ENCODE results near the gene RTP1. TPM values are rescaled to one million over a fixed set of nuclear protein-coding genes. Genes with fewer than 3 reads are reported as not detected.

Gene RTP1
- total and polyA plus RNA-seq, 9 of the 15 experiments (the other 6 are each of a cell fraction or from before 2014, with no cell fraction given): not detected

DNA sequence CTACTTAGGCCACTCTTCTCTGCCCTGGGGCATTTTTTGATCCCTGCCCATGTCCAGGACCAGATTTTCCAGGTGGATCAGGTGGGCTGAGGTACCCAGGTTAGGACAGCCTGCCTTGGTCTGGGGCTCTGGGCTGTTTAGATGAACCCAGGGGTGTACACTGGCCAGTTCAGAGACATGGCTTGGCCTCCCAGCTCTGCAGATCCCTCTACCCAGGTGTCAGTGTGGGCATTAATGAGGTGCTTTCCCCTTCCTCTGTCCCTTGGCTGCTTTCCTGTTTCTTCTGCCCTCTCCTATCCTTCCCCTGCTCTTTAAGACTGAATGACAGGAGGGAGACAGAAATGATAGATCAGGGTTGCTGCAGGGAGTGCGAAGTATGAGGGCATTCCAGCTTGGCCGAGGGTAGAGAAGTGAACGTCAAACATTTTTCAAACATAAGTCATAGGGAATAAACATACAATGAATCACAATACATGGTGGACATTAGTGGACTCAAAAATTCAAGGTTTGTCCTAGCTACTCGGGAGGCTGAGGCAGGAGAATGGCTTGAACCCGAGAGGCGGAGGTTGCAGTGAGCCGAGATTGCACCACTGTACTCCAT, 30.5 kb downstream of the RTP1 start:
- CTCF ChIA-PET (ENCODE audit: low intra/inter-chr PET ratio): no interaction called here
- H3K27ac ChIP-seq (ENCODE audit: extremely low read depth, low read depth, low read length): no peak overlapping the region
- DNase-seq (ENCODE audit: extremely low read depth in 1 of 4, low spot score in 3 of 4) (no peak), FAIRE-seq (no peak), ATAC-seq (no peak)
- no TSS peak for BruUV-seq (replicated peaks)
- H3K36me3 ChIP-seq (ENCODE audit: control insufficient read depth, insufficient read depth, low read length): no peaks in the 10 kb centered on the region
- no peak overlapping the region for H3K4me2 ChIP-seq (ENCODE audit: insufficient read depth, low read length)
- intact Hi-C loops (cut with micrococcal nuclease) (no loop called here), in situ Hi-C loops (cut with MboI) (loop anchor here (5.0 kb wide), 2 partner anchors 75 to 450 kb away; no protein-coding TSS in a partner anchor)
- H4K20me1 ChIP-seq (replicated peaks; ENCODE audit: control insufficient read depth, insufficient read depth, low read length): no peaks in the 10 kb centered on the region
- no peaks in the 10 kb centered on the region for H3K9me3 ChIP-seq (replicated peaks; ENCODE audit: control insufficient read depth, insufficient read depth, low read depth, low read length)
- H2AFZ ChIP-seq (ENCODE audit: low read depth, low read length): no peak overlapping the region
- peaks cover 6 to 52% of the 10 kb centered on the region in 2 experiments; a peak in 3 of 5 replicates for H3K27me3 ChIP-seq (ENCODE audit: control insufficient read depth in 2 of 2, insufficient read depth in 2 of 2, low read length in 2 of 2)
- H3K9ac ChIP-seq (ENCODE audit: insufficient read depth in 1 of 2, low read depth in 2 of 2, low read length in 2 of 2): no peak overlapping the region
- TF ChIP-seq, protein P1, sequence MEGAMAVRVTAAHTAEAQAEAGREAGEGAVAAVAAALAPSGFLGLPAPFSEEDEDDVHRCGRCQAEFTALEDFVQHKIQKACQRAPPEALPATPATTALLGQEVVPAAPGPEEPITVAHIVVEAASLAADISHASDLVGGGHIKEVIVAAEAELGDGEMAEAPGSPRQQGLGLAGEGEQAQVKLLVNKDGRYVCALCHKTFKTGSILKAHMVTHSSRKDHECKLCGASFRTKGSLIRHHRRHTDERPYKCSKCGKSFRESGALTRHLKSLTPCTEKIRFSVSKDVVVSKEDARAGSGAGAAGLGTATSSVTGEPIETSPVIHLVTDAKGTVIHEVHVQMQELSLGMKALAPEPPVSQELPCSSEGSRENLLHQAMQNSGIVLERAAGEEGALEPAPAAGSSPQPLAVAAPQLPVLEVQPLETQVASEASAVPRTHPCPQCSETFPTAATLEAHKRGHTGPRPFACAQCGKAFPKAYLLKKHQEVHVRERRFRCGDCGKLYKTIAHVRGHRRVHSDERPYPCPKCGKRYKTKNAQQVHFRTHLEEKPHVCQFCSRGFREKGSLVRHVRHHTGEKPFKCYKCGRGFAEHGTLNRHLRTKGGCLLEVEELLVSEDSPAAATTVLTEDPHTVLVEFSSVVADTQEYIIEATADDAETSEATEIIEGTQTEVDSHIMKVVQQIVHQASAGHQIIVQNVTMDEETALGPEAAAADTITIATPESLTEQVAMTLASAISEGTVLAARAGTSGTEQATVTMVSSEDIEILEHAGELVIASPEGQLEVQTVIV (CRISPR knock-in tag; IDR thresholded peaks at IDR 0.05; ENCODE audit: borderline replicate concordance): no peak
- TF ChIP-seq SP2 (IDR thresholded peaks at IDR 0.05; ENCODE audit: extremely low read depth, low read depth, low read length, poor library complexity, severe bottlenecking): no peak
- TF ChIP-seq RBM14 (IDR thresholded peaks at IDR 0.05; ENCODE audit: borderline replicate concordance, insufficient read depth, low read depth, low read length): no peak
- no peaks in the 10 kb centered on the region for H3K79me2 ChIP-seq (ENCODE audit: control insufficient read depth, insufficient read depth, low read length)
- H3K4me3 ChIP-seq: no peak overlapping the region
- H3K4me1 ChIP-seq (replicated peaks in 1 of 2; ENCODE audit: control insufficient read depth in 2 of 2, insufficient read depth in 2 of 2, low read length in 2 of 2): no peaks in the 10 kb centered on the region; a peak in 1 of 5 replicates
- no peaks in the 10 kb centered on the region for H3K9me1 ChIP-seq (ENCODE audit: control insufficient read depth, insufficient read depth, low read length)
- 0% methylated on average over 7 of the region's 7 CpGs for WGBS (ENCODE audit: insufficient coverage, low coverage, missing lambda C conversion rate)
- POLR2A ChIA-PET: interaction anchor here (0.6 kb wide), 1 partner anchor 164 kb away, joined by 3 read pairs; no protein-coding TSS in a partner anchor
